ENCODE data around the gene EPHA2. TPM values are rescaled to one million over a fixed set of nuclear protein-coding genes. Genes with fewer than 3 reads are reported as not detected.

The EPHA2 gene
- total RNA-seq, 1 donor from 2014 or later: 28.3 TPM

- Mint-ChIP-seq H3K4me3 (ENCODE audit: low read depth) (no peak overlapping the region), H3K27me3 (no peaks in the 10 kb centered on the region), H3K27ac (no peak overlapping the region), H3K36me3 (ENCODE audit: insufficient read depth) (peaks cover 26% of the 10 kb centered on the region), H3K9me3 (ENCODE audit: low read depth) (no peaks in the 10 kb centered on the region), H3K4me1 (ENCODE audit: low read depth) (peaks cover 1% of the 10 kb centered on the region)
- no peak for TF ChIP-seq CTCF (IDR thresholded peaks at IDR 0.05; ENCODE audit: unreplicated experiment)
- no peak for DNase-seq (ENCODE audit: low spot score, unreplicated experiment)
Observed at GRCh38 chr1:16127676-16128337, 28.1 kb downstream of the EPHA2 start.

GRCh38 chr1:16126743-16127515, 28.9 kb downstream of the EPHA2 start:
- no peak for TF ChIP-seq CTCF (IDR thresholded peaks at IDR 0.05; ENCODE audit: unreplicated experiment)
- Mint-ChIP-seq H3K4me3 (ENCODE audit: low read depth) (no peak overlapping the region), H3K9me3 (ENCODE audit: low read depth) (no peaks in the 10 kb centered on the region), H3K27me3 (no peaks in the 10 kb centered on the region), H3K36me3 (ENCODE audit: insufficient read depth) (peaks cover 26% of the 10 kb centered on the region), H3K27ac (no peak overlapping the region), H3K4me1 (ENCODE audit: low read depth) (peaks cover 3% of the 10 kb centered on the region)
- DNase-seq (ENCODE audit: low spot score, unreplicated experiment): no peak

DNA sequence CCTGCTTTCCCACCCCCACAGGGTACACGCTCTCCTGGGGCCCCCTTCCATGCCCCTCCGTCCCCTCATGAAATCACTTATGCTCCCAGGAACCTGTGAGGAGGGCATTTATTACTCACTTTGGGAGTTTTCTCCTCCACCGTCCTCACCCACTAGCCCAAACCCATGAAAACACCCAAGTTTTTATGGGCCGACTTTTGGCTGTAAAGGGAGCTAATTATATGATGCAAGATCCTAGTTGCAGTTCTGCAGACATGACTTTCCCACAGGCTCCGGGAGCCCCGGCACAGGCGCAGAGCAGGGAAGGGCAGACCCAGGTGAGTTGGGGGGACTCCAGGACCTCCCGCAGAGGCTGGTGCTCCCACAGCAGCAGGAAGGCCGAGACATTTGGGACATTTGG, 29.7 kb downstream of the EPHA2 start:
- no peaks in the 10 kb centered on the region for H3K27me3 Mint-ChIP-seq

DNA sequence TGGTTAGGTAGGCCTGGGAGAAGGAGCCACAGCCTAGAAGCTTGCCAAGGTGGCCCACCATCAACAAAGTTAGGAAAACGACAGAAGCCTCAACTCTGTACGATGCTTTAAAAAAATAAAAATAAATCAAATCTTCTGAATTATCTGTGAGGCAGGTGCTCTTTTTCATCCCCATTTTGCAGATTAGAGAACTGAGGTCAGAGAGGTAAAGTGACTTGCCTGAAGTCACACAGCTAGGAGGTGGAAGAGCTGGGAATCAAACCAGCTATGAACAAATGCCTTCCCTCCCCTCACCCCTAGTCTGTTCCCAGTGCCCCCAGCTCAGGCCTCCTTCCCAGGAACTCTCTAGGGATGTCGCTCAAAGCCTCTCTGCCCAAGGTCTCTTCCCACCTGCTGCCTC, 30.4 kb downstream of the EPHA2 start:
- no peak for DNase-seq (ENCODE audit: low spot score, unreplicated experiment)
- H3K4me3 Mint-ChIP-seq (ENCODE audit: low read depth): no peak overlapping the region
- no peak overlapping the region for H3K27ac Mint-ChIP-seq
- peaks cover 13% of the 10 kb centered on the region for H3K4me1 Mint-ChIP-seq (ENCODE audit: low read depth)
- peaks cover 23% of the 10 kb centered on the region for H3K36me3 Mint-ChIP-seq (ENCODE audit: insufficient read depth)
- H3K9me3 Mint-ChIP-seq (ENCODE audit: low read depth): no peaks in the 10 kb centered on the region
- no peak for TF ChIP-seq CTCF (IDR thresholded peaks at IDR 0.05; ENCODE audit: unreplicated experiment)
- no peaks in the 10 kb centered on the region for H3K27me3 Mint-ChIP-seq

More for the DNA sequence above, 29.7 kb downstream of the EPHA2 start:
- Mint-ChIP-seq H3K27ac (no peak overlapping the region), H3K4me1 (ENCODE audit: low read depth) (peaks cover 9% of the 10 kb centered on the region), H3K4me3 (ENCODE audit: low read depth) (no peak overlapping the region), H3K9me3 (ENCODE audit: low read depth) (no peaks in the 10 kb centered on the region), H3K36me3 (ENCODE audit: insufficient read depth) (peaks cover 26% of the 10 kb centered on the region)
- DNase-seq (ENCODE audit: low spot score, unreplicated experiment): no peak
- TF ChIP-seq CTCF (IDR thresholded peaks at IDR 0.05; ENCODE audit: unreplicated experiment): no peak

DNA sequence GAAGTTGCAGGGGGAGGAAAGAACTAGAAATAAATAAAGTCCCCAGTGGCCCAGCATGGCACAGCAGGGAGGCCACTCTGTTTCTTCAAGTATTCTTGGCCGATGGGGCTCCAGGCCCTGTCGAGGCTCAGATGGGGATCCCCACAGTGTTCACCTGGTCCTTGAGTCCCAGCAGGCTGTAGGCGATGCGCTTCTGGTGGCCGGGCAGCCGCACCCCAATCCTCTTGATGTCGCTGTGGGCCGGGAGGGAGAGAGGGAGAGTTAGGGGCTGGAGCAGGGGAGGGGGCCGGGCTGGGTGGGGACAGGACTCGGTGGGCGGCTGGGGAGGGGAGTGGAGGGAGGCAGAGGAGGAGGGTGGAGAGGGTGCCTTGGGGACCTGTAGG, 30.8 kb downstream of the EPHA2 start:
- Mint-ChIP-seq H3K36me3 (ENCODE audit: insufficient read depth) (peaks cover 21% of the 10 kb centered on the region), H3K27me3 (no peaks in the 10 kb centered on the region), H3K4me3 (ENCODE audit: low read depth) (no peak overlapping the region), H3K27ac (no peak overlapping the region), H3K9me3 (ENCODE audit: low read depth) (no peaks in the 10 kb centered on the region), H3K4me1 (ENCODE audit: low read depth) (peaks cover 13% of the 10 kb centered on the region)
- no peak for TF ChIP-seq CTCF (IDR thresholded peaks at IDR 0.05; ENCODE audit: unreplicated experiment)
- no peak for DNase-seq (ENCODE audit: low spot score, unreplicated experiment)

Measured in progenitor cell of endocrine pancreas (in vitro differentiated cells).